Osteocyte (in vitro differentiated cells): ENCODE results near the gene ADGRL2. TPM values are rescaled to one million over a fixed set of nuclear protein-coding genes. Genes with fewer than 3 reads are reported as not detected.

ENCODE experiments used
- DNase-seq: peaks from one replicate; pipeline ENCODE4 v3.0.0; 2021; ENCODE audit warnings: mixed read lengths; ENCODE audit not compliant: unreplicated experiment; ENCODE audit errors: extremely low spot score
- H3K27ac Mint-ChIP-seq: one replicate; pipeline ENCODE4 v1.8.0; 2021; ENCODE audit warnings: mild to moderate bottlenecking, mixed read lengths; ENCODE audit not compliant: unreplicated experiment
- H3K27me3 Mint-ChIP-seq: one replicate; pipeline ENCODE4 v1.8.0; 2021; ENCODE audit warnings: mixed read lengths; ENCODE audit not compliant: unreplicated experiment
- H3K36me3 Mint-ChIP-seq: one replicate; pipeline ENCODE4 v1.8.0; 2021; ENCODE audit warnings: mixed read lengths; ENCODE audit not compliant: unreplicated experiment
- H3K4me1 Mint-ChIP-seq: one replicate; pipeline ENCODE4 v1.8.0; 2021; ENCODE audit warnings: mixed read lengths; ENCODE audit not compliant: unreplicated experiment
- H3K4me3 Mint-ChIP-seq: one replicate; pipeline ENCODE4 v1.8.0; 2021; ENCODE audit warnings: mild to moderate bottlenecking, moderate library complexity, mixed read lengths; ENCODE audit not compliant: unreplicated experiment
- H3K9me3 Mint-ChIP-seq: one replicate; pipeline ENCODE4 v1.8.0; 2021; ENCODE audit warnings: mixed read lengths; ENCODE audit not compliant: unreplicated experiment
- total RNA-seq: library from RNA; stranded (reverse); gene quantifications from 2 replicates; pipeline ENCODE4 v1.2.1, GENCODE V29; 2021
- TF ChIP-seq, protein P1 (sequence below): fragments of 200-600 bp; sonication (generic); IDR thresholded peaks from 2 replicates; pipeline ENCODE4 v1.5.0; 2021; ENCODE audit warnings: antibody characterized with exemption, mild to moderate bottlenecking, moderate library complexity

ADGRL2 gene
- total RNA-seq, 1 donor from 2014 or later = 76.3 TPM

DNA sequence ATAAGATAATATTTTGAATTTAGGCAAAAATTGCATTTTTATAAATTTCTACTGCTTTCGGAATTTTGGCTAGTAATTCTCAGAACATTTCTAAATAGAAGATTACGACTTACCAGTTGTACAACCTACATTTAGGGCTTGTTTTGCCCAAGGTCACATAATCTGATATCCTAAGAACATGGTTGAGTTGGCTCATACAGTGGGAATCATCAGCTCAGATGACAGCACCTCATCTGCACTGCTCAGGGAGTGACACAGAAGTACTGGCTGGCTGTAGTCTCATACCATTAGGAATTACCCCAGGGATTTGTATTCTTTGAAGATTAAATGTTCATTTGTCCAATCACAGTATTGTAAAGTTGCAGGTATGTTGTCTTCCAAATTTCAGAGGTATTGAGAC lies 217.6 kb downstream of the ADGRL2 start:
- H3K36me3 Mint-ChIP-seq = no peaks in the 10 kb centered on the region
- no peaks in the 10 kb centered on the region for H3K27me3 Mint-ChIP-seq
- DNase-seq = no peak
- H3K27ac Mint-ChIP-seq = no peak overlapping the region
- no peaks in the 10 kb centered on the region for H3K4me1 Mint-ChIP-seq
- H3K9me3 Mint-ChIP-seq = peaks cover 5% of the 10 kb centered on the region
- no peak overlapping the region for H3K4me3 Mint-ChIP-seq
- TF ChIP-seq, protein P1, sequence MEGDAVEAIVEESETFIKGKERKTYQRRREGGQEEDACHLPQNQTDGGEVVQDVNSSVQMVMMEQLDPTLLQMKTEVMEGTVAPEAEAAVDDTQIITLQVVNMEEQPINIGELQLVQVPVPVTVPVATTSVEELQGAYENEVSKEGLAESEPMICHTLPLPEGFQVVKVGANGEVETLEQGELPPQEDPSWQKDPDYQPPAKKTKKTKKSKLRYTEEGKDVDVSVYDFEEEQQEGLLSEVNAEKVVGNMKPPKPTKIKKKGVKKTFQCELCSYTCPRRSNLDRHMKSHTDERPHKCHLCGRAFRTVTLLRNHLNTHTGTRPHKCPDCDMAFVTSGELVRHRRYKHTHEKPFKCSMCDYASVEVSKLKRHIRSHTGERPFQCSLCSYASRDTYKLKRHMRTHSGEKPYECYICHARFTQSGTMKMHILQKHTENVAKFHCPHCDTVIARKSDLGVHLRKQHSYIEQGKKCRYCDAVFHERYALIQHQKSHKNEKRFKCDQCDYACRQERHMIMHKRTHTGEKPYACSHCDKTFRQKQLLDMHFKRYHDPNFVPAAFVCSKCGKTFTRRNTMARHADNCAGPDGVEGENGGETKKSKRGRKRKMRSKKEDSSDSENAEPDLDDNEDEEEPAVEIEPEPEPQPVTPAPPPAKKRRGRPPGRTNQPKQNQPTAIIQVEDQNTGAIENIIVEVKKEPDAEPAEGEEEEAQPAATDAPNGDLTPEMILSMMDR = no peak

DNA sequence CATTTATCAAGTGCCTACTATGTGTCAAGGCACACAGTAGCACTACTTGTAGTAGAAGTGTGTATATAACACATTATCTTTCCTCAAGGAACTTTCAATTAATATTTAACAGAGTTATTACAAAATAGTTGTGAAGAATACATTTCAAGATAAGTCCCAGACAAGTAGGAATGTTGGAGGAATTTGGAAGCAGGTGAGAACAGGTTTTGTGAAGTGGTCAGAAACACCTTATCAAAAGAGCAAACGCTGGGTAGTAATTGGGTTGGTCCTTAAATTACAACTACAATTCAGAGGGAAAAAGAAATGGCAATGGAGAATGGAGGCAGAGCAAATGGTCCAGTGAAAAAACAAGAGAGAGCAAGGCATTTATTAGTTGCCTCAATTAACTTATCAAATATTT lies 218.8 kb downstream of the ADGRL2 start:
- no peaks in the 10 kb centered on the region for H3K27me3 Mint-ChIP-seq
- H3K4me3 Mint-ChIP-seq = no peak overlapping the region
- peaks cover 5% of the 10 kb centered on the region for H3K9me3 Mint-ChIP-seq
- no peaks in the 10 kb centered on the region for H3K36me3 Mint-ChIP-seq
- no peak overlapping the region for H3K27ac Mint-ChIP-seq
- TF ChIP-seq, protein P1 = no peak
- DNase-seq = no peak
- H3K4me1 Mint-ChIP-seq = no peaks in the 10 kb centered on the region

- Mint-ChIP-seq H3K4me3 (no peak overlapping the region), H3K4me1 (no peaks in the 10 kb centered on the region), H3K9me3 (no peaks in the 10 kb centered on the region), H3K27ac (no peak overlapping the region), H3K27me3 (peaks cover 3% of the 10 kb centered on the region), H3K36me3 (no peaks in the 10 kb centered on the region)
- DNase-seq = no peak
- TF ChIP-seq, protein P1 = no peak
Measured at GRCh38 chr1:82030830-82031229, 230.1 kb downstream of the ADGRL2 start.

DNA sequence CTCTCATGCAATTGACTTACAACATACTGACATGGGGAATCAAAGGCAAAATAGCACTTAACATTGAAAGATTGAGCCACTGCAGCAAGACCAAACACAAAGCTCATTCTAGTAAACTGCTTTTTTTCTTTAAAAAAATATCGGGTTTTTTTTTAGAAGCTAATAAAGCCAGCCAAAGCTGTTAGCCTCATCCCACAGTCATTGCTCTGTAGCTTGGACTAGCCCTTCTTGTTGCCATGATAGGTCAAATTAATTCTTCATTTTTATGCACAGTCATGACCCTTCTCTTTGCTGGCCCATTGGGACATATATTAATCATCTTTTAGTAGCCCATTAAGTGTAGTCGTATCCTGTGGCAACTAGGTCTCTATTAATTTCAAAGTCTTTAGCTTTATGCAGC lies 231.3 kb downstream of the ADGRL2 start:
- Mint-ChIP-seq H3K27ac (no peak overlapping the region), H3K9me3 (no peaks in the 10 kb centered on the region), H3K36me3 (no peaks in the 10 kb centered on the region), H3K27me3 (peaks cover 3% of the 10 kb centered on the region), H3K4me1 (no peaks in the 10 kb centered on the region), H3K4me3 (no peak overlapping the region)
- TF ChIP-seq, protein P1 = no peak
- DNase-seq = no peak

DNA sequence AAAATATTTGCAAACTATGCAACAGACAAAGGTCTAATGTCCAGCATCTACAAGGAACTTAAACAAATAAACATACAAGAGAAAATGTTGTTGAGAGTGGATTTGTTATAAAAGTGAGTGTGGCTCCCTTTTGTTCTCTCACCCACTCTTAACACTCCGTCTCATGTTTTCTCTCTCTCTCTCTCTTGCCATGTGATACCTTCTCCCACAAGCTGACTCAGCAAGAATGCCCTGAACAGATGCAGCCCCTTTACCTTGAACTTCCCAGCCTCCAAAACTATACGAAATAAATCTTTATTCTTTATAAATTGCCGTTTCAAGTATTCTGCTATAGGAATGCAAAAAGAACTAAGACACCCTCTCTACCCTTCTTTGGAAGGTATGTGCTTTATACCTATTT lies 234.1 kb downstream of the ADGRL2 start:
- TF ChIP-seq, protein P1 = no peak
- Mint-ChIP-seq H3K36me3 (no peaks in the 10 kb centered on the region), H3K27me3 (no peaks in the 10 kb centered on the region), H3K27ac (no peak overlapping the region), H3K9me3 (no peaks in the 10 kb centered on the region), H3K4me1 (peaks cover 9% of the 10 kb centered on the region), H3K4me3 (no peak overlapping the region)
- DNase-seq = no peak
